Cortex of kidney (tissue), 1 donor: ENCODE measurements around the gene AMOTL2.

Experiments
- DNase-seq: peaks from one replicate; lab custom pipeline; 2025; lab: John Stamatoyannopoulos, UW

Gene AMOTL2

DNA sequence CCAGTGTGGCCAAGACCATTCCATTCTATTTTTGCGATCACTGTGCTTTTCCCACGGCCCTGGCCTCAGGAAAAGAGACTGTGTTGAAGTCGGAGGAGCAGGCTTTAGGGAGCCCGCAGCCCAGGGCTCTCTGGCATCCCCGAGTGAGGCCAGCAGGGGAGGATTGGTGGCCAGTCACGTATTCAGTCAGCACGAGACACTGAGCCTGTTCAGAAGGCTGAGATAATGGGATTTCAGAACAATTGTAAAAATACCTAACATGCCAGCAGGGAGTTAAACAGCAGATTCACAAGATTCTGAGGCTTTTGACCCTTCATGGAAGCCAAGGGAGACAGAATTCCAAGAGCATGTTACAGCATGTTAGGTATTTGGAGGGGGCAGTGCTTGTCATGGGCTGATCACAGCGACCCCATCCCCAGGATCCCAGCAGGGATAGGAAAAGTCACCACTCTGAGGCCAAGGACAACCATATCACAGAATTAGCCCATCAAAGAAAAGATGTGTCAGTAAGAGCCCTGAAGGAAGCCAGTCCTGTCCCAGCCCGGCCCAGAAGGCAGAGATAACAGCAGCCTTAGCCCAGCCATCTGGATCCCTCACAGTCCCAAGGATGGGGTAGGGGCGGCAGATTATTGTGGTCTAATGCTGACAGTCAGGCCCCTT lies 40.6 kb downstream of the AMOTL2 start:
- DNase-seq = no peak

DNA sequence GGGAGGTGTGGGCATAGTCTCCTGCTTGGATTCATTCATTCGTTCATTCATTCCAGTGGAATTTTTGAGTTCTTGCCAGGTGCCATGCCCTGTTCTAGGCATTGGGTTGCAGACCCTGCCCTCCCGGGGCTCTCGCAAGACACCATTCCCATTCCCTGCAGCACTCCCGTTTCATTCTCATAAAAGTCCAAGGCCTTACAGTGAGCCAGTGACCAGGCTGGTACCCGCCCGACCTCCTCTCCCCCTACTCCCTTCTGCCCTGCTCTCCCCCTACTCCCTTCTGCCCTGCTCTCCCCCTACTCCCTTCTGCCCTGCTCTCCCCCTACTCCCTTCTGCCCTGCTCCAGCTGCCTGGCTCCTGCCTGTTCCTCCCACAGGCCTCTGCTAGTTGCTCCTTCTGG lies 41.9 kb downstream of the AMOTL2 start:
- no peak for DNase-seq

DNA sequence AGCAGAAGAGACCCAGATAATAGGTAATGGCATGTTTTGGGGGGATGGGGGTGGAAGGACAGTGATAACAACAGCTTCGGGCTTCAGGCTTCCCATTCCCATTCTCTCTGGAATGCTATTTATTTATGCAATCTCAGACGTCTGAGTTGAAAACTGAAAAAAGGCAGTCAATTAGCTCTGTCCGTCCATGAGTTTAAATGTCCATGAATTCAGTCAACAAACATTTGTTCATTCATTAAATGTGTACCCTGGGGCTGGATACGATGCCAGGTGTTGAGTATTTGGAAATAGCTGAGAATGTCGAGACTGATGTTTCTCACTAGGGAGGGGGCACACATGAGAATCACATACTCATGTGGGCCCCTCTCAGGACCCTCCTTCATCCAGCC lies 42.4 kb downstream of the AMOTL2 start:
- no peak for DNase-seq

DNA sequence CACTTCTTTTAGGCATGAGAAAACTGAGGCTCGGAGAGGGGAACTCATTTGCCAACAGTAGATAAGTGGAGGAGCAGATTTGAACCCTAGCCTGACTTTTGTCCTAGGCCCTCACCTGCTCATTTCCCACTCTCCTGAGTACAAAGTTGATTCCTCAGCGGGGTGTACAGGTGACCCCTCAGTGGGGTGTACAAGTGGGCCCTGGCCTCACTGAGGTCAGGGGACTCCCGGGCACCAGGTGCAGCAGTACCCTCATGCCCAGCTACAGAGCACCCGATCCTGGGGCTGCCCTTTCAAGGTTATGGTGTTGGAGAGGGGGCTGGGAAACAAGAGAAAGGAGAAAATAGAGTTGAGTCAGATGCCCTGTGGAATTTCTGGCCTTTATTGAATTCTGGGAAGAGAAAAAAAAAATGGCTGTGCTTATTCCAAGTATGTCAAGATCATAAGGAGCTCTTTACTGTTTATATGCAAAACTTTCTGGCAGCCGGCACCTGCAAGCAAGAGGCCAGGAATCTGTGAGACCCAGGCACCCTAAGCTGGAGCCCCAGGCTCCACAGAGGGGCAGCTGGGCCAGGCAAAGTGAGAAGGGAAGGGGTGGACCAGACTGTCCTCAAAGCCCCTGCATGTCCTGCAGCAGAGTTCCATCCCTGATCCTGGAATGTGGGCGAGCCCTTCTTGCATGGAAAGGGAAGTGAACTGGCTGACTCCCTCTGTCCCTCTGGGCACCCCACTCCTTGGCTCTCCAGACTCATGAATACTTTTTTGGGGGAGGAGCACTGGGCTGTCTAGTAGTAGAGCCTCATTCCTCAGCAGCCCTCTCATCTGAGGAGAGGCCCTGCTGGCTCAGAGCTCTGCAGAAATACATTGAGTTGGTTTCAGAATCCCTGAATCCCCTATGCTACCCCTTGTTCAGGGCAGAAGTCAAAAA lies 43.1 kb downstream of the AMOTL2 start:
- DNase-seq = no peak

DNA sequence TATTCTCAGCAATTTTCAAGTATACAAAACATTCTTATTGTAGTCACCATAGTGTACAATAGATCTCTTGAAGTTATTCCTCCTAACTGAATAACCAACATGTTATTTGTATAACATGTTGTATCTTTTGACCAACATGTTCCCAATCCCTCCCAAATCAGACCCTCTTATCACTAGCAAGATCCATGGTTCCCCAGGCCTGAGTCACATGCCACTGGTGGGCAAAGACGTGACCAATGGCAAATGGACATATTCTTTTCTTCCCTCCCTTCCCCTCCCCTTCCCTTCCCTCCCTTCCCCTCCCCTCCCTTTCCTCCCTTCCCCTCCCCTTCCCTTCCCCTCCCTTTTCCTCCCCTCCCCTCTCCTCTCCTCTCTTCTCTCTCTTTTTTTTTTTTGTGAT lies 45.4 kb downstream of the AMOTL2 start:
- DNase-seq = no peak

DNA sequence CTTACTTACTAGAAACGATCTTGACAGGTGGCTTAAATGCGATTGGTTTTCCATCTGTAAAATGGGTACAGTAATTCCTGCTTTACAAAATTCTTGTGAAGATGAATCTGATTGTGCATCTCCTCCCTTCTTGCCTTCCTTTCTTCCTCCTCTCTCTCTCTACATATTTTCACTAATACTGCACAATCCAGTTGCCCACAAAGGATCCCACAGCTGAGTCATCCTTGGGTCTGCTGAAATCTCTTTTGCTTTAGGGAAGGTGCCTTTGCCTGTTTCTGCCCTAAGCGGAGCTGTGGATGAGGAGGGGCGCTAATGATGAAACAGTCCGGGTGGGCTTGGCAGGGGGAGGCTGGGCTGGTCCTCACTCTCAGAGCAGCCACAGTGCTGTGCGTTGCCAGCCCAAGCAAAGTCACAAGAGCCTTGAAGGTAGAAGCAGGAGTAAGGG lies 46.1 kb downstream of the AMOTL2 start:
- DNase-seq = no peak

DNA sequence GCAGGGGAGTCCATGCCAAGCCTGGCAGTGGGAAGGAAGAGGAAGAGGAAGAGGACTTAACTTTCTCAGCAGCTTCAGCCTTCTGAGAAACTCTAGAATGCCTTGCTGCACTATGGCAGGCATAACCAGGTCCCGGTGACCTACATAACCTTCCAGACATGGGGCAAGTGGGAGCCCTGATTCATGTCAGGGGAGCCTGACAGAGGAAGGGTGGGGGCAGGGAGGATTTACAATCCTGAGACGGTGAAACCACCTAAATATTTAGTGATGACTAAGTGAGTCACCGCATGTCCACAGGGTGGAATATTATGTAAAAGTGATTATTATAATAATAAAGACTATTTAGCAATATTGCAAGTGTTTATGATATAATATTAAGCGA lies 46.7 kb downstream of the AMOTL2 start:
- DNase-seq = no peak

DNA sequence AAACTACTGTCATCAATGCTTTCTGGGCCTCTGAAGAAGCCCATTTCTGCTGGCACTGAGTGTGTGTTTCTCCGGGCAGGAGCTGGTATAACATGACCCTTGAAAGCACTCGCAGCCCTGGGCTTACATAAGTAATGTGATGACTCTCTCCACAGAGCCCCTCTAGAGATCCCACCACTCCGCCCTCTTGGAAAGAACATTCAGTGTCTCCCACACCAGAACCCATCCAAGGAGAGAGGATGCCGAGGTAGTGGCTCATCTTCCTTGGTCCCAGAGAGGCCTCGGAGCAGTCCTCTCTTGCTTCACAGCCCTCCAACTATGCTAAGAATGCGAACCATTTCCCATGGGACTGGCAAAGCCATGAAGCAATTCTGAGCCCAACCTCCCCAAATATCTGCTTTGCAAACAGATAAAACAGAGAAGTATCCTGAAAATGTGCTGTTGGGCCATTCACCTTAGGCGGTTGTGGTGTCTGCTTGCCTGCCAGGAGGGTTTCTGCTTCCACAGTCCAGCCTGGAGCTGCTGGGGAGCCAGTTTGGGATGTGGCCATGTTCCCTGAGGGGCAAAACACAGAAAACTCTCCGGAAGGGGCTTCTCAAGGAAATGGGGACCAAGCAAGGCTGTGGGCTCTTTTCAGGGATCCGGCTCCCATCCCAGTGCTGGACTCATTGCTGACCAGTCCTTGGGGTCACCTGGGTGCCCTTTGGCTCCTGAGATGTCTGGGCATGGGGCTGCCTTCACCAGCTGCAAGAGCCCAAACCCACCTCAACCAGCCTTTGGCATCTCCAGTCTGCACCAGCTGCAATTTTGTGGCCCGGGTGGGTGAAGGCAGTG lies 47.3 kb downstream of the AMOTL2 start:
- DNase-seq = no peak

DNA sequence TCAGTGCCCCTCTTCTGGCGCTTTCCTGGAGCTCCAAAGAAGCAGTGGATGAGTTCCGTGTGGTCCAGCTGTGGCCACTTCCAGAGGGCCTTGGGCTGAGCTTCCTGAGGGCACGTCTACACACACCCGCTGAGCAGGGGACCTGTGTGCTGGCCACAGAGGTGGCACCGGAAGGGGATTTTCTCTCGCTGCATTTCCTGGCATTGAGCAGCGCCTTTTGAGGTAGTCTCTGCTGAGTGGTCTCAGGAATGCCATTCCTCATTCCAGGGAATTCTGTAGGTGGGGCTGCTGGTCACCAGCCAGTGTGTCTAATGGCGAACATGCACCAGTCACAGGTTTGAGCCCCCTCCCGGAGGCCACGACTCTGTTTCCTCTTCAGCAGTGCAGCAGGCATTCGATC lies 48.1 kb downstream of the AMOTL2 start:
- no peak for DNase-seq

DNA sequence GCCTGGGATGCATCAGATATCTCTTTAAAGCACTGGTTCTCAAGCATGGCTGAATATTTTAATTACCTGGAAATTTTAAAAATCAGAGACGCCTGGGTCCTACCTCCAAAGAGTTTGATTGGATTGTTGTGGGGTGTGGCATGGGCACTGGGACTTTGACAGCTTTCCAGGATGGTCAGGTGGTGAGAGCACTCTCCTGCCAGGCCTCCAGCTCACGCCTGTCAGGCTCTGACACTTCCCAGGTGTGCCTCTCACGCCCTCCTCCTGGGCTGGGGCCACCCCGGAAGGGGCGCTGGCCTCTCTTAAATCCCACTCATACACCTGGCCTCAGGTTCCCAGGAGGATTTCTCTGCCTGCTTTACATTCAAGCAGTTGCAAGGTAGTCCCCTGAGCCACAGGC lies 48.5 kb downstream of the AMOTL2 start:
- no peak for DNase-seq

- no peak for DNase-seq
These were observed 49.1 kb downstream of the AMOTL2 start for GRCh38 chr3:134325061-134325705.

DNA sequence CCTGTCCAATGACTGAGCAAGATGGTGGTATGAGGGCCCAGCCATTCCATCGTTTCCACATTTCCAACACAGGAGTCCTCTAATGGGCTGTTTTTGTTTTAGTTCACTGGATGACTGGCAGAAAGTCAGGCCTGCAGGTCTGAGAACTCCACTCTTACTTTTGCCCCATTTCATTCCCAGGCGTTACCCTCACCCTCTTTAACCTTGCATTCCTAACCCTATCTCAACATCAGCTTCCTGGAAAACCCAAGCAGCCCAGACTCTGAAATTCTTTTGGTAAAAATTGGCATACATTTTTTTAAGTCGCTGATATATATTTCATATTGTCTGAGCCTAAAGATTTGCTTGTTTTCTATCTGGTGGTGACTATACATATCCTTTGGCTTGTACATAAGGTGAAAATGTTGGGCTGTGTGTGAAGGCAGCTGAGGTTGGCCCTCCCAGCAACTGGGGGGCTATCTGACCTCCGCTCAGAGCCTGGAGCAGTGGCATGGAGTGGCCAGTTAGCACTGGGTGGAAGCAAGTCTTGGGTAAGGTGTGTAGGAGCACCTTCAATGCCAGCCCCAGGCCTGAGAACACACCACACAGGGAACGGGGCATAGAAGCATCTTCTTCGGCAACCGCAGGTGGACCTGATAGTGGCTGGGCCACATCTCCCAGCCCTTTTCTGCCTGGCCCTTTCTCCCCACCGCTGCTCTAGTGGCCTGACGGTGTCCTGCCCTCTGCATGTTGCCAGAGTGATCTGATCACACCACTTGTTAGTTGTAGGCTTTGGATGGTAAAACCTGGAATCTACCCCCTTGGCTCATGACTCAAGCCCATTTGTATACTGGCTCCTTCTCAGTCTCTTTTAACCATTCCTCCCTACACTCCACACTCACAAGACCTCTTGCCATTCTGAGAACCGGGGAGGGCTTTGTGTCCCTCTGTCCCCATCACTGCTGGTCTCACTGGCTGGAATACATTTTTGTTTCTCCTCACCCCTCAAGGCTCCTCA lies 50.0 kb downstream of the AMOTL2 start:
- DNase-seq = no peak

DNA sequence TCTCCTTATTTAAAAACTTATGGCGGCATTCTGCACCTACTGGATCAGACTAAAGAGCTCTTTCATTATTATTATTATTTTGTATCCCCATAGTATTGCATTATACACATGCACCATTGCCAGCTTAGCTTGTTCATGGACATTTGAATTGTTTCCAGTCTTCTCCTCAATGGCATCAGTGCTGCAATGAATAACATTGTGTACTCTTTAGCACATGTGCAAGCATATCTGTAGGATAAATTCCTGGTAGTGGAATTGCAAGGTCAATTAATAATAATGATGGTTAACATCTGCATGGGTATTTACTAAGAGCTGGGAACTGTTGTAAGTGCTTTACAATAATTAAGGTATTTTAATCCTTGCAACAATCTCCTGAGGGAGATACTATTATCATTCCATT lies 52.0 kb downstream of the AMOTL2 start:
- DNase-seq = no peak

- DNase-seq = no peak
These were observed 53.5 kb downstream of the AMOTL2 start for GRCh38 chr3:134320749-134321148.

GRCh38 chr3:134319931-134320330 lies 54.3 kb downstream of the AMOTL2 start:
- DNase-seq = no peak

DNA sequence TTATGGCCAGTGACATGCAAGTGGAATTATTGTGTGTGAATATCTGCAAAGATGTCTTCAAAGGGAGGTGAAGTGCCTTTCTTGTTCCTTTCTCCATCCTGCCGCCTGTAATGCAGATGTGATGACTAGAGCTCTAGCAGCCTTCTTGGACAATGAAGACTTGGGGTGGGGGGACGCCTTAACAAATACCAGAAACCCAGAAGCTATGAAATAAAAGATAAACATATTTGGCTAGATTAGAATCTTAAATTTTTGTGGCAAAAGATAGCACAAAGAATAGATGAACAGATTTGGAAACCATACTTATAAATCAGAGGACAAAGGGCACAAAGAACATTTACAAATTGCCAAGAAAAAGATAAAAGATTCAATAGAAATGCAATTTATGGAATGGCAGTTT lies 56.1 kb downstream of the AMOTL2 start:
- no peak for DNase-seq

DNA sequence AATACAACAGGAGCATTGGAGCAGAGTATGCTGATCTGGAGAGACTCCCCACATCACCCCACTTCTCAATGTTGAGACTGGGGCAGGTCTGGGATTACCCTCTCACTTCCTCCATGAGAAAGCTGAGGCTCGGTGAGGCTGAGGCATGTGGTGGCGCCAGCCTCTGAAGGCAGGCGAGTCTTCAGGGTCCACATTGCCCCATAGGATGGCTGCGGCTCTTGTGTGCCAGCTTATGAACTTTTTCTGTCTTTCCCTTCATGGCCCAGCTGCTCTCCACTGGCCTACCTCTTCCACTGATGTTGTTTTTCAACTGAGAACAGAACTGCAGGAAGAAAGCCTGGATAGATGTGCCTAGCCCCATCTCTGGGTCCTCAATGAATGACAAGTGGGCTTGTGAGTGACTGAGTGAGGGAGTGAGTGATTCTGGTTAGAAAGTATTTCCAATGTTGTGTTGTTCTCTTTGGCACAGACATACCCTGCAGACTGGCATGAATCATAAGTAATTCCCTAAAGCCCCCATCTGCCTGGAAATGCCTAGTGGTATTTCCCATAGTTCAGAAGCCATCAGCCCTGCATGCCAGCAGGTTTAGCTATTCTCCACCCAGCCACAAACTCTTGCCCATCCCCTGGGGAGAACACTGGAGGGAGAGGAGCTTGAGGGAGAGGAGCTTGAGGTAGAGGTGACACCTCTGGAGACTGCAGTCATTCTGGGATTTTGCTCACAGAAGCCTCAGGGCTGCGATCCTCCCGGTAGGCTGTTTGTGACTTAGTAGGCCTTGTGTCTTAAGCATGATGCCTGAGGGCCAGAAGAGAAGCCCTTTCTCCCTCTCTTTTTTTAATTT lies 56.9 kb downstream of the AMOTL2 start:
- DNase-seq = no peak

DNA sequence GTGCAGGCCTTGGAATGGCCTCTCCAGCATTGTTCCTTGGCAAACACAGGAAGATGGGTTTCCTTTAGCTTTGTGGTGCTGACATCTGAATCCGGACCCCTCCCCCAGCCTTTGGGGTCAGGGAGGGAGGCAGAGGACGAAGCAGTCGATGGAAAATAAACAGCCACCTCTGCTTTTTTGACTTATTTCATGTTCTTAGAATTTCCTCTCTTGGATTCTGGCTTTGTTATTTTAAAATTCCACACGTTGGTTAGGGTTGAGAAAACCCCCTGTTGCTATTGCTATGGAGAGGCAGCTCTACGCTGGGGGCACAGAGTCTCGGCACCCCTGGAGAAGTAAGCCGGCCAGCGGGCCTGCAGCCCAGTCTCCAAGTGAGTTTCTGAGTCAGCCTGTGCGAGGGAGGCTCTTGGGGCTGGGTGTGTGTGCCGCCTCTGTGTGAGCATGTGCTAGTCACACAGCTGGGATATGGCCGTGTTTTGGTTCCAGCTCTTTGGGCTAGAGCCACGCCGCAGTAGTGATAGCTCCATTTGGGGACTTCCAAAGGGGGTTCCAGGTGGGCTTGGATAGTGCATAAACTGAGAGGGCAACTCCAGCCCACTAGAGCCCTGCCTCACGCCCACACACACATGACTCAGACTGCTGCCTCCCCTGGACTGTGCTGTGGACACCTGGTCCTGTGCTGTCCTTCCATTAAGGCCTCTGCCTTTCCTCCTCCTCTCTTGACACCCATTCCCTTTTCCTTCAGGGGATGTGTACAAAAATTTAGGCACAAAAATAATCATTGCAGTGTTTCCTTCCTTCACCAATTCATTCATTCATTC lies 58.8 kb downstream of the AMOTL2 start:
- DNase-seq = no peak
